GM21825 (cell line): ENCODE results near the gene CASZ1.

ENCODE experiments used
- ATAC-seq: cut with Tn5 transposase; IDR thresholded peaks from one replicate; pipeline ENCODE4 v1.9.1; 2021; ENCODE audit warnings: mild to moderate bottlenecking, moderate library complexity; ENCODE audit not compliant: unreplicated experiment

The CASZ1 gene

DNA sequence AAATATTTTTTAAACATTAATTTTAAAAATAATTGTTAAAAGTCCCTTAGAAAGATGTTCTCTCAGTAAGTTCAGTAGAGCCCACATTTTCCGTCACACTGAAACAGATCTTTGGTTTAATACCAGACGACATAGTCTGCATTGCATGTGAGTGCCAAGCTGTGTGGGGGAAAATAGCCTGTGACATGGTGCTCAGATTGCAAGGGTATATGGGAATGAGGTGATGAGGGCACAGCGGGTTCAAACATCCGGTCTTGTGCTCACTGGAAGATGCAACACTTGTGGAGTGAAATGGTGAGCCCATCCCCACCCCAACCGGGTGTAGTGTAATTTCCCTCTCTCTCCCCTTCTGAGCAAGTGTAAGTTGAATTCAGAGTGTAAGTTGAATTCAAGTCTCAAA is 207.4 kb downstream of the CASZ1 start:
- no peak for ATAC-seq

- ATAC-seq, result no peak
These were observed 207.8 kb downstream of the CASZ1 start for GRCh38 chr1:10588640-10589039.
